GM12872 (cell line): Measurements from ENCODE around the gene RAB7B.
A peak's percentile ranks its signal among the peaks of the same experiment; 100 is the strongest.

Experiments
- CTCF ChIP-seq: IDR thresholded peaks from 3 replicates; pipeline ENCODE4 v1.5.1; 2011; ENCODE audit warnings: low read depth, mild to moderate bottlenecking, low read length, moderate library complexity; ENCODE audit not compliant: insufficient read depth

The RAB7B gene

GRCh38 chr1:205980237-205980870, 22.8 kb downstream of the RAB7B start:
- TF ChIP-seq CTCF: no peak

GRCh38 chr1:205979301-205979700, 23.9 kb downstream of the RAB7B start:
- no peak for TF ChIP-seq CTCF

GRCh38 chr1:205978676-205979075, 24.5 kb downstream of the RAB7B start:
- no peak for TF ChIP-seq CTCF

GRCh38 chr1:205977402-205978014, 25.7 kb downstream of the RAB7B start:
- peak; percentile 99 for TF ChIP-seq CTCF

GRCh38 chr1:205976708-205977401, 26.3 kb downstream of the RAB7B start:
- TF ChIP-seq CTCF: no peak

GRCh38 chr1:205976036-205976435, 27.2 kb downstream of the RAB7B start:
- no peak for TF ChIP-seq CTCF

- no peak for TF ChIP-seq CTCF
Observed at GRCh38 chr1:205975387-205975998, 27.7 kb downstream of the RAB7B start.
